GM18502 (cell line): ENCODE measurements around the gene AAMP.

Source experiments
- ATAC-seq: cut with Tn5 transposase; IDR thresholded peaks from one replicate; pipeline ENCODE4 v1.9.1; 2021; ENCODE audit warnings: mild to moderate bottlenecking; ENCODE audit not compliant: unreplicated experiment, poor library complexity

Gene AAMP

DNA sequence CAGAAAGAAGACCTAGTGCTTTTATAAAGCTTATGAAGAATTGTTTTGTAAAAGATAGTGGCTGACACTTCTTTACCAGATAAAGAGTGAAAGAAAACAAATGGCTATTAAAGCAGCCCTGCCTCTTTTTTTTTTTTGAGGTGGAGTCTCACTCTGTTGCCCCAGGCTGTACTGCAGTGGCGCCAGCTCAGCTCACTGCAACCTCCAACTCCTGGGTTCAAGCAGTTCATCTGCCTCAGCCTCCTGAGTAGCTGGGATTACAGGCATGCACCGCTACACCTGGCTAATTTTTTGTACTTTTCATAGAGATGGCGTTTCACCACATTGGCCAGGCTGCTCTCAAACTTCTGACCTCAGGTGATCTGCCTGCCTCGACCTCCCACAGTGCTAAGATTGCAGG, 40.1 kb downstream of the AAMP start:
- no peak for ATAC-seq

GRCh38 chr2:218229239-218229638, 40.7 kb downstream of the AAMP start:
- peak; percentile 93 for ATAC-seq

- no peak for ATAC-seq
These were observed 41.4 kb downstream of the AAMP start for GRCh38 chr2:218228366-218229090.

DNA sequence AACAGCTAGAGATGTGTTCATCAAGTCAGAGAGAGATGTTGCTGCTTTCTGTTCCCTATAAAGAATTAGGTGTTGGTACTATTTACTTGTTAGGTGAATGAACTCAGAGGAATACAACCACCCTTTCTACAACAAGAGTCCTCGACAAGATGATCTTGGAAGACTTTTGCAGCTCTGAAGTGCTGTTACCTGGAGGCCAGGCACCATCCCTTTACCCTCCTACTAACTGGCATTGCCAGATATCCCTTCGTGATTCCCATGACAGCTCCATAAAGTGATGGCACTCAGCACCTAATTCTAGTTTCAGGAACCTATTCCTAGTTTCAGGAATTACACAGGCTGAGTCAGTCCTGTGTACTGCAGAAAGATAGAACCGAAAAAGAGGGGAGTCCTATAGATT, 43.0 kb downstream of the AAMP start:
- no peak for ATAC-seq

- no peak for ATAC-seq
These were observed 45.8 kb downstream of the AAMP start for GRCh38 chr2:218224186-218224585.

DNA sequence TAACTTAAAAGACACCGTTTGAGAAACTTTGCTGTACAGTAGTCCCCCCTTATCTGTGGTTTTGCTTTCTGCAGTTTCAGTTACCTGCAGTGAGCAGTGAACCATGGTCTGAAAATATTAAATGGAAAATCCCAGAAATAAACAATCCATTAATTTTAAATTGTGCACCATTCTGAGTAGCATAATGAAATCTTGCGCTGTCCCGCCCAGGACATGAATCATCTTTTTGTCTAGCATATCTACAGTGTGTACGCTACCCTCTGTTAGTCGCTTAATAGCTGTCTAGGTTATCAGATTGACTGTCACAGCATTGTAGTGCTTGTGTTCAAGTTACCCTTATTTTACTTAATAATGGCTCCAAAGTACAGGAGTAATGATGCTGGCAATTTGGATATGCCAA, 46.9 kb downstream of the AAMP start:
- ATAC-seq, result no peak

GRCh38 chr2:218221000-218221399, 48.9 kb downstream of the AAMP start:
- no peak for ATAC-seq

DNA sequence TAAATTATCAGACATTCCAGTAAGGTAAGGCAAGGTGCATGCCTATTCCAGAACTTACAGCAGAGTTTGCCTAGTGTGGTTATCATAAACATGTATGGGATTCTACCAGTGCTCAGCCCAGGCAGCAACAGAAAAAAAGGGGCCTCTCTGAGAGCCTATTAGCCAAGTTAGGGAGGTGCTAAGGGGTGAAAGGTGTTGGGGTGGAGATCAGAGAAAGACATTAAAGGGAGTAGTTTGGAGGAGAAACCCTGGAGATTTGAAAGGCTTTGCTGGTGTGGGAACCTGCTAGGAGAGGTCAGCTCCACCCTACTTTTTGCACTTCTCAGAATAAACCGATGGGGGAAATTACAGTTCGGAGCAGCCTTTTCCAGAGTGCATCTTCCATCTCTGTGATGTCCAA, 50.0 kb downstream of the AAMP start:
- no peak for ATAC-seq

GRCh38 chr2:218218268-218219185, 51.4 kb downstream of the AAMP start:
- peak; percentile 46 for ATAC-seq

- ATAC-seq, result peak; percentile 36
These were observed 52.3 kb downstream of the AAMP start for GRCh38 chr2:218217360-218218267.

- ATAC-seq, result peak; percentile 70
These were observed 53.1 kb downstream of the AAMP start, which contains the start of gene ARPC2 for GRCh38 chr2:218216674-218217359. ARPC2 (plus strand) TSS chr2:218217189; CDS start chr2:218217471, 282 bp downstream.

GRCh38 chr2:218216336-218216673, 53.6 kb downstream of the AAMP start:
- no peak for ATAC-seq
